ENCODE results near the gene CD2AP. TPM values are rescaled to one million over a fixed set of nuclear protein-coding genes. Genes with fewer than 3 reads are reported as not detected.

The CD2AP gene
- total and polyA plus RNA-seq, 2 donors (not counting 1 experiment from before 2014, with no cell fraction given): 4.7 to 43.3 TPM

DNA sequence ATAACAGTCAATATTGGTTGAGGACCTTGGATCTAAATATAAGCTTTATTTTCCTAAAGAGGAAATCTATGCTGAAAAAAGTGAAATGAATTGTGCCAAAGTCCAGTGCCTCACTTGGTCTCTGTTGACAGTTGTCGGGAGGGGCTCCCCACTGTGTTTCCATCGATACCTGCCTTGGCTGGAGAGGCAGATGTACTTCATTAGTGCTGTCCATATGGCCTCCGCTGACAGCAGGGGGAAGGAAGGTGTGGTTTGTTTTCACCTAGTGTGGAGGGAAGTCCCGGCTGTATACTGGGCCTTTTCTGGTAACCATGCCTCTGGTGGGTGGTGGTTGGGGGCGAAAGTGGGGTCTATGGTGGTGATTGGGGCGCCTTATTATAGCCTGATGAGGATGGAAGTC lies 42.7 kb downstream of the CD2AP start:
- Histone ChIP-seq H3K9ac (ENCODE audit: low read length) (no peak overlapping the region), H3K27me3 (replicated peaks in 1 of 4; ENCODE audit: control extremely low read depth in 1 of 4, control insufficient read depth in 3 of 4, insufficient read depth in 4 of 4, low read length in 3 of 4) (no peaks in the 10 kb centered on the region), H3K79me2 (ENCODE audit: control insufficient read depth, insufficient read depth, low read length) (peaks cover 68% of the 10 kb centered on the region), H3K27ac (ENCODE audit: low read length in 2 of 2) (no peak overlapping the region), H4K20me1 (ENCODE audit: control insufficient read depth, insufficient read depth, low read length, poor library complexity, severe bottlenecking) (peaks cover 47% of the 10 kb centered on the region), H3K4me2 (replicated peaks; ENCODE audit: low read depth, low read length, poor library complexity, severe bottlenecking) (no peak overlapping the region), H2AFZ (ENCODE audit: insufficient read depth, low read depth, low read length, poor library complexity, severe bottlenecking) (no peak overlapping the region), H3K4me1 (ENCODE audit: control insufficient read depth in 2 of 2, insufficient read depth in 2 of 2, low read length in 2 of 2) (peaks cover 0 to 4% of the 10 kb centered on the region in 2 donors), H3K9me3 (ENCODE audit: control extremely low read depth in 1 of 3, control insufficient read depth in 2 of 3, insufficient read depth in 1 of 3, low read length in 2 of 3) (peaks cover 0 to 6% (median 0%) of the 10 kb centered on the region in 3 donors), H3K4me3 (ENCODE audit: control extremely low read depth in 1 of 5, extremely low read depth in 1 of 5, insufficient read depth in 1 of 5, low read depth in 2 of 5, low read length in 4 of 5) (no peak overlapping the region), H3K36me3 (replicated peaks in 1 of 2; ENCODE audit: control extremely low read depth in 1 of 2, control insufficient read depth in 1 of 2, extremely low read depth in 1 of 2, insufficient read depth in 2 of 2, low read length in 1 of 2) (no peaks in the 10 kb centered on the region)
- no peaks in the 10 kb centered on the region for H3K9me3 Mint-ChIP-seq (ENCODE audit: insufficient read depth)
- no peak for DNase-seq
- no peak overlapping the region for H3K4me3 Mint-ChIP-seq
- ChIA-PET CTCF (interaction anchor here (1.0 kb wide), 1 partner anchor 11 kb away, joined by 3 read pairs; no protein-coding TSS in a partner anchor), POLR2A (no interaction called here)
- H3K27ac Mint-ChIP-seq: no peak overlapping the region
- intact Hi-C loops (cut with micrococcal nuclease): loop anchor here (5.0 kb wide), 1 partner anchor 38 kb away; no protein-coding TSS in a partner anchor
- 75% methylated on average over 6 of the region's 6 CpGs for WGBS (ENCODE audit: insufficient coverage)
- no peak for TF ChIP-seq EZH2 (IDR thresholded peaks at IDR 0.05; ENCODE audit: borderline replicate concordance, insufficient read depth, low read depth, low read length, poor library complexity, severe bottlenecking)
- TF ChIP-seq, protein P1, sequence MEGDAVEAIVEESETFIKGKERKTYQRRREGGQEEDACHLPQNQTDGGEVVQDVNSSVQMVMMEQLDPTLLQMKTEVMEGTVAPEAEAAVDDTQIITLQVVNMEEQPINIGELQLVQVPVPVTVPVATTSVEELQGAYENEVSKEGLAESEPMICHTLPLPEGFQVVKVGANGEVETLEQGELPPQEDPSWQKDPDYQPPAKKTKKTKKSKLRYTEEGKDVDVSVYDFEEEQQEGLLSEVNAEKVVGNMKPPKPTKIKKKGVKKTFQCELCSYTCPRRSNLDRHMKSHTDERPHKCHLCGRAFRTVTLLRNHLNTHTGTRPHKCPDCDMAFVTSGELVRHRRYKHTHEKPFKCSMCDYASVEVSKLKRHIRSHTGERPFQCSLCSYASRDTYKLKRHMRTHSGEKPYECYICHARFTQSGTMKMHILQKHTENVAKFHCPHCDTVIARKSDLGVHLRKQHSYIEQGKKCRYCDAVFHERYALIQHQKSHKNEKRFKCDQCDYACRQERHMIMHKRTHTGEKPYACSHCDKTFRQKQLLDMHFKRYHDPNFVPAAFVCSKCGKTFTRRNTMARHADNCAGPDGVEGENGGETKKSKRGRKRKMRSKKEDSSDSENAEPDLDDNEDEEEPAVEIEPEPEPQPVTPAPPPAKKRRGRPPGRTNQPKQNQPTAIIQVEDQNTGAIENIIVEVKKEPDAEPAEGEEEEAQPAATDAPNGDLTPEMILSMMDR (IDR thresholded peaks at IDR 0.05): no peak
- H3K4me1 Mint-ChIP-seq: peaks cover 40% of the 10 kb centered on the region
- no peaks in the 10 kb centered on the region for H3K27me3 Mint-ChIP-seq
- no peak for ATAC-seq (ENCODE audit: low read depth)

DNA sequence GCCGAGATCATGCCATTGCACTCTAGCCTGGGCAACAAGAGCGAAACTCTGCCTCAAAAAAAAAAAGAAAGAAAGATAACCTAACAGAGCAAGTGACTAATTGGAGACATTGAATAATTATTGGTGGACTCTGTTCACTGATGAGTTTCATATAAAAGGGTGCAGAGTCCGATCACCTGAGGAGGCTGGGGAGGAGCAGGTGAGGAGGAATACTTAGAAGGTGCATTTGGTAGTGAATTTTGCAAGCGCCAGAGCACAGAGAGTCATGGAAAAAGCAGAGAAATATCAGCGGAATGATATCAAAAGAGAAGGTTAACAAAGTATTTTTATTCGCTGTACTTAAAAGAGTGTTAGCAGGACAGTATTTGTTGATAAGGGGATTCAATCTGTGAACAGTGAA lies 44.4 kb downstream of the CD2AP start:
- H3K27ac Mint-ChIP-seq: no peak overlapping the region
- WGBS (ENCODE audit: insufficient coverage): 96% methylated on average over 3 of the region's 6 CpGs
- ATAC-seq (ENCODE audit: low read depth): no peak
- H3K9me3 Mint-ChIP-seq (ENCODE audit: insufficient read depth): no peaks in the 10 kb centered on the region
- H3K4me2 ChIP-seq (replicated peaks; ENCODE audit: low read depth, low read length, poor library complexity, severe bottlenecking): no peak overlapping the region
- no peak overlapping the region for H3K27ac ChIP-seq (ENCODE audit: low read length in 2 of 2)
- H3K4me3 ChIP-seq (ENCODE audit: control extremely low read depth in 1 of 5, extremely low read depth in 1 of 5, insufficient read depth in 1 of 5, low read depth in 2 of 5, low read length in 4 of 5): no peak overlapping the region
- H3K36me3 ChIP-seq (replicated peaks in 1 of 2; ENCODE audit: control extremely low read depth in 1 of 2, control insufficient read depth in 1 of 2, extremely low read depth in 1 of 2, insufficient read depth in 2 of 2, low read length in 1 of 2): peaks cover 0 to 3% of the 10 kb centered on the region in 2 experiments
- H3K79me2 ChIP-seq (ENCODE audit: control insufficient read depth, insufficient read depth, low read length): peaks cover 56% of the 10 kb centered on the region
- H3K4me1 ChIP-seq (ENCODE audit: control insufficient read depth in 2 of 2, insufficient read depth in 2 of 2, low read length in 2 of 2): peaks cover 0 to 4% of the 10 kb centered on the region in 2 donors
- ChIA-PET CTCF (no interaction called here), POLR2A (no interaction called here)
- H3K27me3 Mint-ChIP-seq: no peaks in the 10 kb centered on the region
- no peak overlapping the region for H3K9ac ChIP-seq (ENCODE audit: low read length)
- no peaks in the 10 kb centered on the region for H3K27me3 ChIP-seq (replicated peaks in 1 of 4; ENCODE audit: control extremely low read depth in 1 of 4, control insufficient read depth in 3 of 4, insufficient read depth in 4 of 4, low read length in 3 of 4)
- peaks cover 47% of the 10 kb centered on the region for H3K4me1 Mint-ChIP-seq
- peaks cover 45% of the 10 kb centered on the region for H4K20me1 ChIP-seq (ENCODE audit: control insufficient read depth, insufficient read depth, low read length, poor library complexity, severe bottlenecking)
- no peak overlapping the region for H2AFZ ChIP-seq (ENCODE audit: insufficient read depth, low read depth, low read length, poor library complexity, severe bottlenecking)
- no peak for DNase-seq
- H3K9me3 ChIP-seq (ENCODE audit: control extremely low read depth in 1 of 3, control insufficient read depth in 2 of 3, insufficient read depth in 1 of 3, low read length in 2 of 3): peaks cover 0 to 3% (median 0%) of the 10 kb centered on the region in 3 donors
- TF ChIP-seq, protein P1 (IDR thresholded peaks at IDR 0.05): no peak
- no peak for TF ChIP-seq EZH2 (IDR thresholded peaks at IDR 0.05; ENCODE audit: borderline replicate concordance, insufficient read depth, low read depth, low read length, poor library complexity, severe bottlenecking)
- no peak overlapping the region for H3K4me3 Mint-ChIP-seq
- intact Hi-C loops (cut with micrococcal nuclease): loop anchor here (5.0 kb wide), 1 partner anchor 40 kb away; no protein-coding TSS in a partner anchor

Measured in B cell (primary cell).